BE2C (cell line): ENCODE results near the gene RNASEL.

Experiments
- DNase-seq: peaks from one replicate; pipeline ENCODE4 v3.0.0-alpha.2; 2020
- H3K27me3 ChIP-seq: fragments of 250-450 bp; sonication (Bioruptor Pico); 2 replicates; pipeline ENCODE4 v1.5.1; 2020; ENCODE audit warnings: mild to moderate bottlenecking
- H3K36me3 ChIP-seq: fragments of 250-450 bp; sonication (Bioruptor Pico); 2 replicates; pipeline ENCODE4 v1.5.1; 2020; ENCODE audit warnings: mild to moderate bottlenecking
- H3K4me1 ChIP-seq: fragments of 250-450 bp; sonication (Bioruptor Pico); 2 replicates; pipeline ENCODE4 v1.5.1; 2020
- H3K4me3 ChIP-seq: 2 replicates; pipeline ENCODE4 v1.5.1; 2011; ENCODE audit warnings: low read depth, low read length
- H3K9me3 ChIP-seq: fragments of 250-450 bp; sonication (Bioruptor Pico); 2 replicates; pipeline ENCODE4 v1.5.1; 2020
- TF ChIP-seq, protein P1 (sequence below): IDR thresholded peaks from 2 replicates; pipeline ENCODE4 v1.5.1; 2012; ENCODE audit warnings: mild to moderate bottlenecking, low read depth, low read length

RNASEL gene

DNA sequence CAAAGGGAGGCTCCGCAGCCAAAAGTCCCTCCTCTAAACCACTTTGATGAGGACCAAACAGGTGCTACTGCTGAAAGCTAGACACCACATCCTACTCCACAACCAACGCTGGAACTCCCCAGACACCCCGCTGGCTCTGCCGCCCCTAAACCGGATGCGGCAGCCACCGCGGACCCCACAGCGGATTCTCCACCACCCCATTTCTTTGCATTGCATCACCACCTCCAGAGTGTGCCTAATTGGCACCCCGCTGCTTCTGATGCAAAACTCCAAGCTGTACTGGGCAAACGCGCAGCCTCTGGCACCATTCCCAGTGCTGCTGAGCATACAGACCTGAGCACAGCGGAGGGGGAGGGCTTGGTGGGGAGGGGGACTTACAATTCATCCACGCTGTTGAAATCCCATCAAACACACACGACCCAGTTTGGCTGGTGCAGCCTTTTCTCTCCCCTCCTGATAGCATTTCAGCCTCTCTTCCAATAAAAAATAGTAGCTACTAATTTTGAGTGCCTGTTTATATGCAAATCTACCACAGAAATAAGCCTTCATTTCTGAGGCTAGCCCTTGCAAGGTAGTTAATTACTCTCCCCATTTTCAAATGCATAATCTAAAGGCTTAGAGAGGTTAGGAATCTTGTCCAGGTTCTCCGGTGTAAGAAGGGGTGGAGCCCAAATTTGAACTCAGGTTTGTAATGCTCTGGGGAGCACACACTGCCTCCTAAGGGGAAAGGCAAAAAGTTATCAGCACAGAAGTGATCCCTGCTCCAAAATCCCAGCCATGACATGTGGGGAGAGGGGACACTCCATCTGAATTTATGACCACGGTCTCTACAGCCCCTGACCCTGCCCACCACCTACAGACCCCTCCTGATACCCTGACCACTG, 27.3 kb upstream of the RNASEL start:
- no peaks in the 10 kb centered on the region for H3K36me3 ChIP-seq
- H3K4me1 ChIP-seq: peaks cover 40% of the 10 kb centered on the region
- H3K4me3 ChIP-seq: peak overlapping the region; percentile 69
- no peaks in the 10 kb centered on the region for H3K9me3 ChIP-seq
- no peaks in the 10 kb centered on the region for H3K27me3 ChIP-seq
- DNase-seq: peak; percentile 85
- TF ChIP-seq, protein P1, sequence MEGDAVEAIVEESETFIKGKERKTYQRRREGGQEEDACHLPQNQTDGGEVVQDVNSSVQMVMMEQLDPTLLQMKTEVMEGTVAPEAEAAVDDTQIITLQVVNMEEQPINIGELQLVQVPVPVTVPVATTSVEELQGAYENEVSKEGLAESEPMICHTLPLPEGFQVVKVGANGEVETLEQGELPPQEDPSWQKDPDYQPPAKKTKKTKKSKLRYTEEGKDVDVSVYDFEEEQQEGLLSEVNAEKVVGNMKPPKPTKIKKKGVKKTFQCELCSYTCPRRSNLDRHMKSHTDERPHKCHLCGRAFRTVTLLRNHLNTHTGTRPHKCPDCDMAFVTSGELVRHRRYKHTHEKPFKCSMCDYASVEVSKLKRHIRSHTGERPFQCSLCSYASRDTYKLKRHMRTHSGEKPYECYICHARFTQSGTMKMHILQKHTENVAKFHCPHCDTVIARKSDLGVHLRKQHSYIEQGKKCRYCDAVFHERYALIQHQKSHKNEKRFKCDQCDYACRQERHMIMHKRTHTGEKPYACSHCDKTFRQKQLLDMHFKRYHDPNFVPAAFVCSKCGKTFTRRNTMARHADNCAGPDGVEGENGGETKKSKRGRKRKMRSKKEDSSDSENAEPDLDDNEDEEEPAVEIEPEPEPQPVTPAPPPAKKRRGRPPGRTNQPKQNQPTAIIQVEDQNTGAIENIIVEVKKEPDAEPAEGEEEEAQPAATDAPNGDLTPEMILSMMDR: no peak

DNA sequence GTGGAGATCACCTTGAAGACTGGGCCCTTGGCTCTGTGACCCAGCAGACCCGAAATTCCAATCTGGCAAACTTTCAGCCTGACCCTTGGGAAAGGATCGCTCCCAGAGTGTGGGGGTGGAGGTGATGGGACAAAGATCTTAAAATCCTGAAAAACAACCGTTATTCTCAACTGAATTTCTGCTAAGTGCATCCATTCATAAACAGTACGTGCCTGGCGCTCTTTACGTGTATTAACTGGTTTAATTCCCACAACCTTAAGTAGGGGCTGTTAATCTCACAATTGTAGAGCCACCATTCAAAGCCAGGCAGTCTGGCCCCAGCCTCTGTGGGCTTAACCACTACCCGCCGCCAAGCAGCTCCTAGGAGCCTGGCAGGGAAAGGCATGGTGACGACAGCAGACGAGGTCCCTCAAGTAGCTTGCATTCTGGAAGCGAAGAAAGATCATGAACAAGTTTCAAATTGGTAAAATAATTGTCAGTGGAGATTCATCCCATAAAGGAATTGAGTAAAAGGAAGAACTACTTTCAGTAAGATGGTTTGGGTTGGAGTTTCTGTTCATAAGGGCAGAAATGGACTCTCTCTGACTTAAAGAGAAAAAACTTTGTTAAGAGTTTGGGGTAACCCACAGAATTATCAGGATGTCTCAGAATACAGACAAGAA, 26.5 kb upstream of the RNASEL start:
- H3K9me3 ChIP-seq: no peaks in the 10 kb centered on the region
- no peaks in the 10 kb centered on the region for H3K27me3 ChIP-seq
- H3K4me1 ChIP-seq: peaks cover 47% of the 10 kb centered on the region
- no peaks in the 10 kb centered on the region for H3K36me3 ChIP-seq
- H3K4me3 ChIP-seq: peak overlapping the region; percentile 69
- DNase-seq: peak; percentile 62
- TF ChIP-seq, protein P1: no peak

DNA sequence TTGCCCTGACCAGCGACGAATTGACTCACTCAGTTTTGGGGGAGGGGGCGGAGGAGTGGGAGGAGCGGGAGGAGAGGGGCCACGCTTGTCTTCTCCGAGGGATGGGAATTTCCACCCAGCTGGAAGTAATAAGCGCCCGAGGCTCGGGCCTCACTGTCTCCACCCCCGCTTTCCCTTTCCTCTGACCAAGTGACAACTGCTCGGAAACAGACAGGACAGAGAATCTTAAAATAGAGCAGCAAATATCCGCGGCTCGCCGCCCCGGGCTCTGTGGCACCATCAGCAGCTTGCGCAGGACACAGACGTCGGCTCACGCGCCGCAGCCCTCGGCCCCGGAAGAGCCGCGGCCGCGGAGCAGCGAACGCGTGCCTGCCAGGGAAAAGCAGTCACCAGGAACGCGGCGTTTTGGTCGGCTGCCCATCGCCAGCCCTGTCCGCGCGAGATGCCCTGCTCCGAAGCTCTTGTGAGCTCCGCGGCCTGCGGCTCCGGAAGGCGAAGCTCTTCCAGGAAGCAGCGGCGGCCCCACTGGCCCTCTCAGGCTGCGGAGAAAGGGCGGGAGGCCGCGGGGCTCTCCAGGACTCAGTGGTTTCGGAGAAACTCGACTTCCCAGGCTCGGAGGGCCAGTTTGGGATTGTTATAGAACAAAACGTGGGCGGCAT, 25.9 kb upstream of the RNASEL start:
- Histone ChIP-seq H3K27me3 (no peaks in the 10 kb centered on the region), H3K9me3 (no peaks in the 10 kb centered on the region), H3K36me3 (no peaks in the 10 kb centered on the region), H3K4me1 (peaks cover 54% of the 10 kb centered on the region), H3K4me3 (peak overlapping the region; percentile 69)
- TF ChIP-seq, protein P1: no peak
- DNase-seq: peak; percentile 92

DNA sequence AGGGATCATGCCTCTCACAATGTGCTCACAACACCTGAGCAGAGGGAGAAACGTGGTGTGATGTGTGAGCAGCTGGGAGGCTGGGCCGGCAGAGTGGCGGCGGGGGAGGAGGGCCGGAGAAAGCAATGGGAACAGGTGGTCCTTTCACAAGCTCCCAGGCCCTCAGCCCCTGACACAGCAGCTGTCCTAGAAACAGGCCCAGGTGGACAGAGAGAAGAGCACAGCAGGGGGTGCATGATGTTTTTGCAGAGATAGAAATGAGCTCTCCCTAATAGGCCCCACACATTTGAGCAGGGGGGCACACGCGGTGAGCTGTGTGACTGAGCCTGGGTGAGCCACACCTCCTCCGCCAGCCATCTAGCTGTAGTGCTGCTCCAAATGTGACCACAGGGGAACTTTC, 22.7 kb upstream of the RNASEL start:
- no peak overlapping the region for H3K4me3 ChIP-seq
- DNase-seq: no peak
- no peaks in the 10 kb centered on the region for H3K36me3 ChIP-seq
- H3K4me1 ChIP-seq: peaks cover 68% of the 10 kb centered on the region
- no peaks in the 10 kb centered on the region for H3K27me3 ChIP-seq
- H3K9me3 ChIP-seq: no peaks in the 10 kb centered on the region
- TF ChIP-seq, protein P1: no peak

DNA sequence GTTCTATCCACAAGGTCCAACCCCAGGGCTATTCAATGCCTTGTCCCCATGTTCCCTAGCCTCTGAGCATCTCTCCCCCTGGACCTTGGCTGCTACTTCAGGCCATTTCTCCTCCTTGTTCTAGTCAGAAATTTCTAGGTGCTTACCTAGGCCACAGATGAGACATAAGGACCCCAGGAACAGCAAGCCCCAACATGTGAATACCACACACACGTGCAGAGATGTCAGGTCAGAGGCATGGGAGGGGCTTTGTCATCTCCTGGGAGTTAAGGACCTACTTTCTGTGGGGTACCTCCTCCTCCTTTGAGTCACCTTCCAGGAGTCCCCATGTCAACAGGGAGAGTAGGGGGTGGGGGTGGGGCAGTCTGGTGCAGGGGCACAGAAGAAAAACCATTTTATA, 22.3 kb upstream of the RNASEL start:
- Histone ChIP-seq H3K27me3 (no peaks in the 10 kb centered on the region), H3K4me1 (peaks cover 66% of the 10 kb centered on the region), H3K36me3 (no peaks in the 10 kb centered on the region), H3K9me3 (no peaks in the 10 kb centered on the region), H3K4me3 (no peak overlapping the region)
- TF ChIP-seq, protein P1: no peak
- DNase-seq: no peak
